NCI-H82 (cell line): ENCODE measurements around the gene ADGRF1.
"Not testable (repeated sequence)": the region's sequence is repeated elsewhere in the genome, so short reads cannot be mapped to it uniquely, and the experiment has no call there.

Experiments used
- DNase-seq: peaks from one replicate; lab custom pipeline; 2025; lab: John Stamatoyannopoulos, UW

ADGRF1 gene

GRCh38 chr6:47042275-47042791, at the start of gene ADGRF1:
Gene ADGRF1, minus strand, starts transcription at chr6:47042332. Its CDS starts 13,271 bp downstream, at chr6:47029061.
- DNase-seq, result no peak

- DNase-seq, result no peak
These were observed 48.7 kb upstream of the ADGRF1 start for GRCh38 chr6:47090881-47091280.

- not testable (repeated sequence) for DNase-seq
These were observed 47.3 kb upstream of the ADGRF1 start for GRCh38 chr6:47089473-47089872.

- peak; percentile 58 for DNase-seq
These were observed 44.1 kb upstream of the ADGRF1 start for GRCh38 chr6:47086051-47086770.

GRCh38 chr6:47084610-47085009, 42.5 kb upstream of the ADGRF1 start:
- no peak for DNase-seq

GRCh38 chr6:47083586-47084047, 41.5 kb upstream of the ADGRF1 start:
- peak; percentile 49 for DNase-seq

GRCh38 chr6:47080083-47080596, 38.0 kb upstream of the ADGRF1 start:
- DNase-seq, result no peak

- DNase-seq, result no peak
These were observed 37.5 kb upstream of the ADGRF1 start for GRCh38 chr6:47079638-47080037.

GRCh38 chr6:47078991-47079390, 36.9 kb upstream of the ADGRF1 start:
- DNase-seq, result no peak

GRCh38 chr6:47076422-47077344, 34.6 kb upstream of the ADGRF1 start:
- no peak for DNase-seq

GRCh38 chr6:47075741-47076421, 33.7 kb upstream of the ADGRF1 start:
- DNase-seq, result no peak

GRCh38 chr6:47075168-47075567, 33.0 kb upstream of the ADGRF1 start:
- no peak for DNase-seq

- peak; percentile 62 for DNase-seq
These were observed 31.3 kb upstream of the ADGRF1 start for GRCh38 chr6:47073125-47074110.

GRCh38 chr6:47072667-47073066, 30.5 kb upstream of the ADGRF1 start:
- no peak for DNase-seq

- DNase-seq, result peak; percentile 95
These were observed 29.5 kb upstream of the ADGRF1 start for GRCh38 chr6:47071681-47072080.

GRCh38 chr6:47070461-47070860, 28.3 kb upstream of the ADGRF1 start:
- no peak for DNase-seq

- no peak for DNase-seq
These were observed 27.0 kb upstream of the ADGRF1 start for GRCh38 chr6:47069156-47069555.

GRCh38 chr6:47066418-47066817, 24.3 kb upstream of the ADGRF1 start:
- DNase-seq, result no peak

- no peak for DNase-seq
These were observed 22.1 kb upstream of the ADGRF1 start for GRCh38 chr6:47064274-47064673.

- no peak for DNase-seq
These were observed 20.2 kb upstream of the ADGRF1 start for GRCh38 chr6:47062346-47062745.
